Activated CD4-positive, CD25-positive, alpha-beta regulatory T cell treated with anti-CD3 and anti-CD28 coated beads, Interleukin-2, amount 50 U/mL, for 72 hours (primary cell): ENCODE measurements around the gene PGLYRP1.

Source experiments
- DNase-seq: peaks from one replicate; pipeline ENCODE4 v3.0.0; 2021

Gene PGLYRP1

GRCh38 chr19:46031781-46032596, 9.1 kb upstream of the PGLYRP1 start:
- DNase-seq, result no peak

GRCh38 chr19:46030812-46031550, 8.1 kb upstream of the PGLYRP1 start:
- DNase-seq, result no peak

- DNase-seq, result no peak
Observed at GRCh38 chr19:46025835-46026234, 3.0 kb upstream of the PGLYRP1 start.

- DNase-seq, result no peak
Observed at GRCh38 chr19:46023311-46023779, 492 bp upstream of the PGLYRP1 start.

GRCh38 chr19:46022061-46022430, 807 bp downstream of the PGLYRP1 start:
- no peak for DNase-seq

GRCh38 chr19:46021531-46022041, 1.3 kb downstream of the PGLYRP1 start:
- DNase-seq, result no peak

GRCh38 chr19:46020819-46021125, 2.1 kb downstream of the PGLYRP1 start:
- DNase-seq, result no peak

- no peak for DNase-seq
Observed at GRCh38 chr19:46019270-46019669, 3.6 kb downstream of the PGLYRP1 start.

GRCh38 chr19:46018729-46019251, 4.1 kb downstream of the PGLYRP1 start:
- DNase-seq, result no peak

GRCh38 chr19:46017874-46018675, 4.8 kb downstream of the PGLYRP1 start:
- DNase-seq, result no peak

- no peak for DNase-seq
Observed at GRCh38 chr19:46017095-46017429, 5.8 kb downstream of the PGLYRP1 start.

GRCh38 chr19:46016426-46017094, 6.3 kb downstream of the PGLYRP1 start:
- DNase-seq, result peak; percentile 84

GRCh38 chr19:46015687-46016425, 7.0 kb downstream of the PGLYRP1 start:
- DNase-seq, result no peak

GRCh38 chr19:46014941-46015686, 7.7 kb downstream of the PGLYRP1 start:
- DNase-seq, result peak; percentile 72

- no peak for DNase-seq
Observed at GRCh38 chr19:46014534-46014933, 8.3 kb downstream of the PGLYRP1 start.

- peak; percentile 72 for DNase-seq
Observed at GRCh38 chr19:46009530-46010510, 13.0 kb downstream of the PGLYRP1 start.

- DNase-seq, result no peak
Observed at GRCh38 chr19:46006411-46006810, 16.4 kb downstream of the PGLYRP1 start.

- no peak for DNase-seq
Observed at GRCh38 chr19:46002678-46003275, 20.1 kb downstream of the PGLYRP1 start.

- peak; percentile 56 for DNase-seq
Observed at GRCh38 chr19:46000491-46001246, 22.2 kb downstream of the PGLYRP1 start.
